ENCODE data around the gene TNNC2. TPM values are rescaled to one million over a fixed set of nuclear protein-coding genes. Genes with fewer than 3 reads are reported as not detected.

Gene TNNC2
- total RNA-seq, 1 experiment from 2014 or later, result 4.6 TPM

- H2BK12ac ChIP-seq (ENCODE audit: insufficient read length, low read depth, low read length), result no peak overlapping the region
- H3K27ac Mint-ChIP-seq, result peak overlapping the region in 2 of 3 experiments; percentile 3 to 93; a peak in 2 of 7 replicates
Observed at GRCh38 chr20:45818239-45818638, 8.9 kb downstream of the TNNC2 start.

More at GRCh38 chr20:45818239-45818638, 8.9 kb downstream of the TNNC2 start:
- Histone ChIP-seq H2BK20ac (ENCODE audit: low read depth, low read length, poor library complexity, severe bottlenecking) (no peak overlapping the region), H3K14ac (ENCODE audit: insufficient read depth, low read length) (no peak overlapping the region), H4K91ac (ENCODE audit: insufficient read length, low read depth, low read length) (no peak overlapping the region), H3K9me3 (ENCODE audit: control insufficient read depth, low read depth, low read length) (no peaks in the 10 kb centered on the region), H4K5ac (ENCODE audit: insufficient read length, low read depth, low read length) (no peak overlapping the region), H3K4ac (ENCODE audit: low read depth, low read length) (no peak overlapping the region), H3K79me2 (ENCODE audit: insufficient read depth, low read length) (peaks cover 6% of the 10 kb centered on the region; the same call in 1 of the 2 replicates), H3K23me2 (ENCODE audit: insufficient read length, low read depth, low read length, poor library complexity, severe bottlenecking) (peaks cover 6% of the 10 kb centered on the region), H4K8ac (replicated peaks; ENCODE audit: insufficient read length, low read depth, low read length) (no peak overlapping the region), H2AFZ (ENCODE audit: low read length) (no peak overlapping the region), H3K79me1 (ENCODE audit: insufficient read depth, low read depth, low read length, poor library complexity, severe bottlenecking) (peaks cover 3% of the 10 kb centered on the region), H3K56ac (ENCODE audit: insufficient read length, low read depth, low read length) (no peak overlapping the region), H2AK5ac (ENCODE audit: insufficient read length, low read length) (no peak overlapping the region), H3K4me1 (ENCODE audit: insufficient read depth, low read length) (no peaks in the 10 kb centered on the region), H3K27me3 (ENCODE audit: insufficient read depth, low read length) (no peaks in the 10 kb centered on the region; the same call in 1 of the 2 replicates), H3K27ac (ENCODE audit: insufficient read length, low read depth, low read length) (no peak overlapping the region), H2BK5ac (ENCODE audit: insufficient read length, low read length) (no peak overlapping the region), H2BK120ac (ENCODE audit: low read depth, low read length, poor library complexity, severe bottlenecking) (no peak overlapping the region), H3K23ac (ENCODE audit: insufficient read length, low read depth, low read length) (no peak overlapping the region), H3K9ac (ENCODE audit: extremely low read depth, insufficient read length, low read length) (no peak overlapping the region), H4K20me1 (ENCODE audit: control insufficient read depth, insufficient read depth, insufficient read length) (no peaks in the 10 kb centered on the region), H3T11ph (ENCODE audit: low read length) (no peak overlapping the region), H3K4me2 (ENCODE audit: insufficient read depth, insufficient read length, low read length) (no peak overlapping the region), H3K18ac (ENCODE audit: insufficient read length, low read depth, low read length) (no peak overlapping the region), H2BK15ac (ENCODE audit: low read depth, low read length) (no peak overlapping the region)
- TF ChIP-seq CTCF (conservative IDR thresholded peaks at IDR 0.05), result no peak
- peaks cover 13 to 21% of the 10 kb centered on the region in 2 experiments for H3K4me1 Mint-ChIP-seq
- no CpG with 5 or more reads among the region's 3 CpGs for WGBS (ENCODE audit: extremely low coverage, insufficient read length, low lambda C conversion rate)
- peaks cover 10% of the 10 kb centered on the region for H3K27me3 Mint-ChIP-seq (ENCODE audit: low read depth)
- peaks cover 25 to 37% (median 33%) of the 10 kb centered on the region in 3 experiments for H3K36me3 Mint-ChIP-seq (ENCODE audit: insufficient read depth in 1 of 3, low read depth in 3 of 3)
- no peaks in the 10 kb centered on the region; a peak in 1 of 5 replicates for H3K9me3 Mint-ChIP-seq
- no peak overlapping the region for H3K4me3 Mint-ChIP-seq
- no peak for DNase-seq

All from H9 (cell line).